ENCODE measurements around the gene LHB.

The LHB gene

DNA sequence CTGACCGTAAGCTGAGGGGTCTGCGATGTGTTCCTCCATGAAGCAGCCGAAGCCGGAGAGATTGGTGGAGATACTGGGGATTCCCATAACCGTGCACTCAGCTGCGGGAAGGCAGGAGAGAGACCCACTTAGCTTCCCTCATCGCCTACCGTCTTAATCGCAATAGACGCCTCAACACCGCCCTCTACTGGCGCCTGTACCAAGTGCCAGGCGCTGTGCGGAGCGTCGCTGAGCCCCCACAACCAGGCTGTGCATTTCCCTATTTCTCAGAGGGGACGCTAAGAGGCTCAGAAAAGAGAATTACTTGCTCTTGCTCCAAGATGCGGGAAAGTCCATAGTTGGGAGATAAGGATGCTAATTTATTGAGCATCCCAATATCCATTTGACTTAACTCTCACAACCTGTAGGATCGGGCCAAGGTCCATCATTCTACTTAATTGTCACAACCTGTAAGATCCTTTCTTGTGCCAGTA is 45.9 kb downstream of the LHB start:
- DNase-seq: peak; percentile 18

- no peak for DNase-seq
Observed at GRCh38 chr19:48970139-48970766, 46.6 kb downstream of the LHB start.

- DNase-seq: peak; percentile 29
Observed at GRCh38 chr19:48969276-48970138, 47.4 kb downstream of the LHB start.

DNA sequence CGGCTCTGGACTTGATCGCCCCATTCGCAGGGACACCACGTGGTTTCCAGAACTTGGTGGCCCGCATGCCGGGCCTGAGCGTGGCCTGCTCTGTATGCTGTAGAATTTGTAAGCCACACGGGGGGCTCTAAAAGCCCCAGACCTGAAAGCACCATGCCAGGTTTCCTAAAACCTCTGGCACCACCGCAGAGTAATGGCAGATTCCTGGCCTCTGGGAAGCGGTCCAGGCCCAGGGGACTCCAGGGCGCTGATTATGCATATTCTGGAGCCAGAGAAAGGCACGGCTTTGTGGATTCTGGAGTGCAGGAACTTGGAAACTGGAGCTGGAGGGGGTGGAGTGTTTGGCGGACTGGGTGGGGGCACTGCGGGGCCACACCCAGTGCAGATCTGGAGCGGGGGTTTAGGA is 48.1 kb downstream of the LHB start:
- no peak for DNase-seq

GRCh38 chr19:48968179-48968661 is 48.7 kb downstream of the LHB start:
- DNase-seq: no peak

DNA sequence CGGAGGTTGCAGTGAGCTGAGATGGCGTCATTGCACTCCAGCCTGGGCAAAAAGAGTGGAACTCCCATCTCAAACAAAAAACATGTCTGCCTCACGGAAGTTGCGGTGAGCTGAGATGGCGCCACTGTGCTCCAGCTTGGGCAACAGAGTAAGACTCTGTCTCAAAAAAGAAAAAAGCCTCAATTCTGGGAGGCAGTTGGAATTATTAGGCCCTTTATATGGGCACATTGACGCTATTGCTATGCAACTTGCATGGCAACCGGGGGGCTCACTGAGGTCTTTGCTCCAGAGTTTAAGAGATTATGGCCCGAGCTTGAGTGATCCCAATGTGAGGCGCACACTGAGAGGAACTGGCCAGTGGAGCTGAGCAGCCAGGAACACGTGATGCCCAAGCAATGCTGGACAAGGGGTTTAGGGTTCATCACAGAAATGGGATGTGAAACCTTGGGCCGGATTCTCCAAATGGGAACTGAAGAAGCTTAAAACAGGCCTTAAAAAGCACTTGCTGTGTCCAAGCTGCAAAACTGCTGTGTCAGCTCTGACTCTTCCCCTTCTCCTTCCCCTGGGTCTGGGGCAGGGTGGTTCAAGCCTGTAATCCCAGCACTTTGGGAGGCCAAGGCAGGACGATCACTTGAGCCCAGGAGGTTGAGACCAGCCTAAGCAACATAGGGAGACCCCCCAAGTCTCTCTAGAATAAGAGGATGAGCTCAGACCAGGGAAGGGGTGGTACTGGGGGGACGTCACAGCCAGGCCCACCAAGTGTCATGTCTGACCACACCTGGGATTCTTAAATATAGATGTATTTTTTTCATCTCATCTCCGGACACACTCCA is 49.3 kb downstream of the LHB start:
- DNase-seq: no peak

- no peak for DNase-seq
Observed at GRCh38 chr19:48966541-48967345, 50.1 kb downstream of the LHB start.
